NB4 (cell line): ENCODE data around the gene SGO2.

Experiments
- CTCF ChIP-seq: IDR thresholded peaks from one replicate; pipeline ENCODE4 v1.5.1; 2012; ENCODE audit warnings: low read depth, low read length
- MAX ChIP-seq: IDR thresholded peaks from 2 replicates; pipeline ENCODE4 v1.6.1; 2011; ENCODE audit warnings: low read depth, low read length
- MYC ChIP-seq: IDR thresholded peaks from 2 replicates; pipeline ENCODE4 v1.6.1; 2011; ENCODE audit warnings: low read depth, low read length
- POLR2A ChIP-seq: IDR thresholded peaks from 2 replicates; pipeline ENCODE4 v1.6.1; 2011; ENCODE audit warnings: mild to moderate bottlenecking; ENCODE audit not compliant: insufficient read length; ENCODE audit errors: extremely low read depth

GRCh38 chr2:200613692-200614091, 87.7 kb downstream of the SGO2 start:
- TF ChIP-seq CTCF, result no peak
- TF ChIP-seq POLR2A, result no peak
- TF ChIP-seq MAX, result no peak
- no peak for TF ChIP-seq MYC
